Fibroblast of lung (primary cell): ENCODE measurements around the gene JARID2. TPM values are rescaled to one million over a fixed set of nuclear protein-coding genes. Genes with fewer than 3 reads are reported as not detected.

Experiments used
- DNase-seq, 2 donors: peaks; one replicate each; pipeline versions ENCODE4 v3.0.0 to v3.0.0-alpha.2; 2010; ENCODE audit warnings: low read depth in 2 of 2
- H2AFZ ChIP-seq: 2 replicates; pipeline ENCODE4 v1.5.1; 2012; ENCODE audit warnings: low read length, control low read depth, inconsistent platforms
- H3K27ac ChIP-seq: 2 replicates; pipeline ENCODE4 v1.5.1; 2011; ENCODE audit warnings: low read length, control low read depth; ENCODE audit not compliant: insufficient read depth
- H3K27me3 ChIP-seq: 2 replicates; pipeline ENCODE4 v1.5.1; 2011; ENCODE audit warnings: mild to moderate bottlenecking, low read length; ENCODE audit not compliant: control insufficient read depth, insufficient read depth
- H3K36me3 ChIP-seq: 2 replicates; pipeline ENCODE4 v1.5.1; 2011; ENCODE audit warnings: low read length; ENCODE audit not compliant: control insufficient read depth, insufficient read depth
- H3K4me1 ChIP-seq: 2 replicates; pipeline ENCODE4 v1.5.1; 2011; ENCODE audit warnings: low read length; ENCODE audit not compliant: control insufficient read depth, insufficient read depth; ENCODE audit errors: extremely low read depth
- H3K4me2 ChIP-seq: 2 replicates; pipeline ENCODE4 v1.5.1; 2011; ENCODE audit warnings: low read length, control low read depth; ENCODE audit not compliant: insufficient read depth; ENCODE audit errors: extremely low read depth
- H3K4me3 ChIP-seq, 4 experiments: fragments of 200-600 bp in 1 of 4; sonication (generic) in 1 of 4; replicated peaks in 1 of 4; 2 replicates each; pipeline ENCODE4 v1.5.1; 2011 to 2016; ENCODE audit warnings: low read length in 4 of 4, low read depth in 3 of 4, mild to moderate bottlenecking in 3 of 4, control low read depth in 2 of 4, inconsistent platforms in 1 of 4, mixed read lengths in 1 of 4; ENCODE audit not compliant: insufficient read depth in 1 of 4; ENCODE audit errors: control extremely low read depth in 1 of 4
- H3K79me2 ChIP-seq: 2 replicates; pipeline ENCODE4 v1.5.1; 2012; ENCODE audit warnings: mild to moderate bottlenecking, low read length, inconsistent platforms; ENCODE audit not compliant: control insufficient read depth, insufficient read depth
- H3K9ac ChIP-seq: 2 replicates; pipeline ENCODE4 v1.5.1; 2011; ENCODE audit warnings: mild to moderate bottlenecking, low read length, control low read depth; ENCODE audit not compliant: insufficient read depth
- H3K9me3 ChIP-seq: 2 replicates; pipeline ENCODE4 v1.5.1; 2012; ENCODE audit warnings: low read depth, low read length; ENCODE audit not compliant: control insufficient read depth, insufficient read depth
- H4K20me1 ChIP-seq: 2 replicates; pipeline ENCODE4 v1.5.1; 2011; ENCODE audit warnings: low read length; ENCODE audit not compliant: control insufficient read depth, insufficient read depth; ENCODE audit errors: extremely low read depth
- EZH2 ChIP-seq: IDR thresholded peaks from 2 replicates; pipeline ENCODE4 v1.5.1; 2012; ENCODE audit warnings: low read length, control low read depth, mild to moderate bottlenecking; ENCODE audit errors: missing control alignments
- polyA plus RNA-seq, 2 donors: library from polyadenylated mRNA; depleted of rRNA in 1 of 2; stranded (reverse) in 1 of 2; unstranded in 1 of 2; fragments of >200 nt; gene quantifications; 2 replicates each; pipeline ENCODE4 v1.2.1, GENCODE V29; 2011 to 2012; ENCODE audit warnings: missing spikeins in 1 of 2
- total RNA-seq: library from RNA; depleted of rRNA; stranded (reverse); fragments of >200 nt; gene quantifications from 2 replicates; pipeline ENCODE4 v1.2.1, GENCODE V29; 2014
- TF ChIP-seq, protein P1 (sequence below), 2 donors: IDR thresholded peaks in 1 of 2; conservative IDR thresholded peaks in 1 of 2; 1 replicate in 1 of 2; 2 replicates in 1 of 2; pipeline ENCODE4 v1.5.1; 2011 to 2012; ENCODE audit warnings: low read length in 2 of 2, control low read depth in 1 of 2, inconsistent platforms in 1 of 2, low read depth in 1 of 2, mild to moderate bottlenecking in 1 of 2

JARID2 gene
- total and polyA plus RNA-seq, 2 donors (not counting 1 experiment from before 2014, with no cell fraction given) = 5.0 to 8.2 TPM

DNA sequence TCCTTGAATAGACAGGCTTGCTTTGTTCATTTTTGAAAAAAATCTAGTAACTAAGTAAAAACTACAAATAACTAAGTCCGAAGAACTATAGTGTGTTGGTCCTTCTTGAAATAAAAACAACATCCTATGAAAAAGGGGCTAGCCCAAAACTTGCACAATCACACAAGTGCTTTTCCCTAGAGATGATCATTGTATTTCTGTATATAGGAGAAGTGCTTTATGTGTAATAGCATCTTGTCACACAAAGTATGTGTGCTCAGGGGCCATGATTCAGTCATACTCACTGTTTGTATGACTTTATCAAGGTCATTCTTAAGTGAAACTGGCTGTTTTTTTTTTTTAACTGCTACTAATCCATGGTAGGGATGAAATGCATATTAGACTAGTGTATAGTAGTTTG lies 237.2 kb downstream of the JARID2 start:
- DNase-seq = no peak
- no peak for TF ChIP-seq EZH2
- TF ChIP-seq, protein P1, sequence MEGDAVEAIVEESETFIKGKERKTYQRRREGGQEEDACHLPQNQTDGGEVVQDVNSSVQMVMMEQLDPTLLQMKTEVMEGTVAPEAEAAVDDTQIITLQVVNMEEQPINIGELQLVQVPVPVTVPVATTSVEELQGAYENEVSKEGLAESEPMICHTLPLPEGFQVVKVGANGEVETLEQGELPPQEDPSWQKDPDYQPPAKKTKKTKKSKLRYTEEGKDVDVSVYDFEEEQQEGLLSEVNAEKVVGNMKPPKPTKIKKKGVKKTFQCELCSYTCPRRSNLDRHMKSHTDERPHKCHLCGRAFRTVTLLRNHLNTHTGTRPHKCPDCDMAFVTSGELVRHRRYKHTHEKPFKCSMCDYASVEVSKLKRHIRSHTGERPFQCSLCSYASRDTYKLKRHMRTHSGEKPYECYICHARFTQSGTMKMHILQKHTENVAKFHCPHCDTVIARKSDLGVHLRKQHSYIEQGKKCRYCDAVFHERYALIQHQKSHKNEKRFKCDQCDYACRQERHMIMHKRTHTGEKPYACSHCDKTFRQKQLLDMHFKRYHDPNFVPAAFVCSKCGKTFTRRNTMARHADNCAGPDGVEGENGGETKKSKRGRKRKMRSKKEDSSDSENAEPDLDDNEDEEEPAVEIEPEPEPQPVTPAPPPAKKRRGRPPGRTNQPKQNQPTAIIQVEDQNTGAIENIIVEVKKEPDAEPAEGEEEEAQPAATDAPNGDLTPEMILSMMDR (conservative IDR thresholded peaks at IDR 0.05 in 1 of 2, IDR thresholded peaks at IDR 0.05 in 1 of 2; ENCODE audit: low read depth in 1 of 2, low read length in 2 of 2) = no peak

GRCh38 chr6:15484140-15484539 lies 238.3 kb downstream of the JARID2 start:
- no peak overlapping the region for H3K4me2 ChIP-seq
- no peak overlapping the region for H3K9ac ChIP-seq
- H2AFZ ChIP-seq = no peak overlapping the region
- H3K4me3 ChIP-seq = no peak overlapping the region
- H3K79me2 ChIP-seq = no peaks in the 10 kb centered on the region
- H3K27ac ChIP-seq = no peak overlapping the region
- TF ChIP-seq, protein P1 (conservative IDR thresholded peaks at IDR 0.05 in 1 of 2, IDR thresholded peaks at IDR 0.05 in 1 of 2; ENCODE audit: low read depth in 1 of 2, low read length in 2 of 2) = no peak
- no peak for TF ChIP-seq EZH2
- peaks cover 2% of the 10 kb centered on the region for H3K4me1 ChIP-seq
- no peaks in the 10 kb centered on the region for H3K9me3 ChIP-seq
- H3K36me3 ChIP-seq = peaks cover 2% of the 10 kb centered on the region
- no peaks in the 10 kb centered on the region for H4K20me1 ChIP-seq
- DNase-seq = no peak
- no peaks in the 10 kb centered on the region for H3K27me3 ChIP-seq

More for the DNA sequence above, 237.2 kb downstream of the JARID2 start:
- Histone ChIP-seq H3K79me2 (no peaks in the 10 kb centered on the region), H3K27me3 (no peaks in the 10 kb centered on the region), H3K4me2 (no peak overlapping the region), H3K27ac (no peak overlapping the region), H4K20me1 (no peaks in the 10 kb centered on the region), H2AFZ (no peak overlapping the region), H3K9ac (no peak overlapping the region), H3K36me3 (peaks cover 1% of the 10 kb centered on the region), H3K9me3 (no peaks in the 10 kb centered on the region), H3K4me3 (no peak overlapping the region), H3K4me1 (peaks cover 2% of the 10 kb centered on the region)

GRCh38 chr6:15484821-15485220 lies 239.0 kb downstream of the JARID2 start:
- Histone ChIP-seq H2AFZ (no peak overlapping the region), H4K20me1 (no peaks in the 10 kb centered on the region), H3K4me1 (peaks cover under 1% of the 10 kb centered on the region), H3K9me3 (no peaks in the 10 kb centered on the region), H3K36me3 (peaks cover 2% of the 10 kb centered on the region), H3K79me2 (no peaks in the 10 kb centered on the region), H3K27ac (no peak overlapping the region), H3K27me3 (no peaks in the 10 kb centered on the region), H3K9ac (no peak overlapping the region), H3K4me3 (no peak overlapping the region), H3K4me2 (no peak overlapping the region)
- DNase-seq = no peak
- TF ChIP-seq EZH2 = no peak
- TF ChIP-seq, protein P1 (conservative IDR thresholded peaks at IDR 0.05 in 1 of 2, IDR thresholded peaks at IDR 0.05 in 1 of 2; ENCODE audit: low read depth in 1 of 2, low read length in 2 of 2) = no peak
